ENCODE data around the gene USP10.

Gene USP10

GRCh38 chr16:84657229-84657837 lies 42.5 kb upstream of the USP10 start:
- no peak overlapping the region for H3K4me3 ChIP-seq (ENCODE audit: control insufficient read depth, low read depth, low read length)
- DNase-seq (ENCODE audit: low read depth), result no peak
- TF ChIP-seq CTCF (conservative IDR thresholded peaks at IDR 0.05; ENCODE audit: control insufficient read depth, insufficient read depth, low read depth, low read length), result no peak

- DNase-seq (ENCODE audit: low read depth), result no peak
- TF ChIP-seq CTCF (conservative IDR thresholded peaks at IDR 0.05; ENCODE audit: control insufficient read depth, insufficient read depth, low read depth, low read length), result no peak
Measured at GRCh38 chr16:84658690-84659089, 41.1 kb upstream of the USP10 start.

DNA sequence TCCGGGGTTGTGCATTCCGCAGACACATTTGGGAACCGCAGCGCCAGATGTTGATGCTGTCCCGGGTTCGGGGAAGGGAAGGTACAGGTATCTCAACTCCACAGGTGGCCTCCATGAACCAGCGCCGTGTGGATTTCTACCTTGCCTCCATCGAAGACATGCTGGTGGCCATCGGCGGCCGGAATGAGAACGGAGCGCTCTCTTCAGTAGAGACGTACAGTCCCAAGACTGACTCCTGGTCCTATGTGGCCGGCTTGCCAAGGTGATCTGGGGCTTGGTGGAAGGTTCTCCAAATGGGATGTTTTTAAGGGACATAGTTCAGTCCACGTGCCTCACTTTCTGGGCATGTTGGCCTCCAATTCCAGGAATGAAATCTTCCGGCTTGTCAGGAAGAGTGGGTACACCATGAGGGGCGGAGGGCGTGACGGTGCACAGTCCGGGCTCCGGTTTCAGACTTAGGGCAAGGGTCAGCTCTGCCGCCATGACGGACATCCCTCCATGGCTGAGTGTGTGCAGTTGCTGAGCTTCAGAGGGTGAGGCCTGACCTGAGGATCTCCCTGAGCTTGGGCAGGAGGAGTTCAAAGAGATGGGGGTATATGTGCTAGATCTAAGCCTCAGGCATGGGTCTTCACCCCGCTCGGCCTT lies 40.0 kb upstream of the USP10 start:
- DNase-seq (ENCODE audit: low read depth), result no peak
- no peak overlapping the region for H3K4me3 ChIP-seq (ENCODE audit: control insufficient read depth, low read depth, low read length)
- TF ChIP-seq CTCF (conservative IDR thresholded peaks at IDR 0.05; ENCODE audit: control insufficient read depth, insufficient read depth, low read depth, low read length), result no peak

More at GRCh38 chr16:84658690-84659089, 41.1 kb upstream of the USP10 start:
- no peak overlapping the region for H3K4me3 ChIP-seq (ENCODE audit: control insufficient read depth, low read depth, low read length)

DNA sequence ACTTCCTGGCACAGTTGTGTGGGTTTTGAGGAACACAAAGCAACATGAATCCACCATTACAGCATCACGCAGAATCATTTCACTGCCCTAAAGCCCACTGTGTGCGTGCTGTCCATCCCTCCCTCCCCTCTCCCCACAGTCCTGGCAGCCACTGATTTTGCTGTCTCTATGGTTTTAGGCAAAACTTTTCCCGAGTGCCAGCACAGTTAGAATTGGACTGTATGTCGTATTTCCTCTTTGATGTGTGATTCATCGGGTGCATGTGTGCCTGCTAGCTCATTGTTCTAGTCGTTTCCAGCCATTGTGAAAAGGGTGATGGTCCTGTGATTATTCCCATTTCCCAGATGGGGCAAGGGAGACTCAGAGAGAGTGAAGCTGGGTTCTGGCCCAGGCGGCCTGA lies 38.8 kb upstream of the USP10 start:
- peak; percentile 45 for DNase-seq (ENCODE audit: low read depth)
- TF ChIP-seq CTCF (conservative IDR thresholded peaks at IDR 0.05; ENCODE audit: control insufficient read depth, insufficient read depth, low read depth, low read length), result no peak

DNA sequence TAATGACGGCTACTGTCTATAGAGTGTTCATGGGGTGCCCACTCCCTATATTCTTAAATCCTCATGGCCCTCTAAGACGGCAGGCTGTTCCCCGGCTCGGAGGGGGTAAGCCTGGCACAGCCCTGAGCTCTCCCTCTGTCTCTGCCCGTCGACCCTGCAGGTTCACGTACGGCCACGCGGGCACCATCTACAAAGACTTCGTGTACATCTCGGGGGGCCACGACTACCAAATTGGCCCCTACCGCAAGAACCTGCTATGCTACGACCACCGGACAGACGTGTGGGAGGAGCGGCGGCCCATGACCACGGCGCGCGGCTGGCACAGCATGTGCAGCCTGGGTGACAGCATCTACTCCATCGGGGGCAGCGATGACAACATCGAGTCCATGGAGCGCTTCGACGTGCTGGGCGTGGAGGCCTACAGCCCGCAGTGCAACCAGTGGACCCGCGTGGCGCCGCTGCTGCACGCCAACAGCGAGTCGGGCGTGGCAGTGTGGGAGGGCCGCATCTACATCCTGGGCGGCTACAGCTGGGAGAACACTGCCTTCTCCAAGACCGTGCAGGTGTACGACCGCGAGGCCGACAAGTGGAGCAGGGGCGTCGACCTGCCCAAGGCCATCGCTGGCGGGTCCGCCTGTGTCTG lies 38.3 kb upstream of the USP10 start:
- no peak for TF ChIP-seq CTCF (conservative IDR thresholded peaks at IDR 0.05; ENCODE audit: control insufficient read depth, insufficient read depth, low read depth, low read length)
- H3K4me3 ChIP-seq (ENCODE audit: control insufficient read depth, low read depth, low read length), result no peak overlapping the region
- DNase-seq (ENCODE audit: low read depth), result no peak

More for the DNA sequence above, 38.8 kb upstream of the USP10 start:
- H3K4me3 ChIP-seq (ENCODE audit: control insufficient read depth, low read depth, low read length), result no peak overlapping the region

DNA sequence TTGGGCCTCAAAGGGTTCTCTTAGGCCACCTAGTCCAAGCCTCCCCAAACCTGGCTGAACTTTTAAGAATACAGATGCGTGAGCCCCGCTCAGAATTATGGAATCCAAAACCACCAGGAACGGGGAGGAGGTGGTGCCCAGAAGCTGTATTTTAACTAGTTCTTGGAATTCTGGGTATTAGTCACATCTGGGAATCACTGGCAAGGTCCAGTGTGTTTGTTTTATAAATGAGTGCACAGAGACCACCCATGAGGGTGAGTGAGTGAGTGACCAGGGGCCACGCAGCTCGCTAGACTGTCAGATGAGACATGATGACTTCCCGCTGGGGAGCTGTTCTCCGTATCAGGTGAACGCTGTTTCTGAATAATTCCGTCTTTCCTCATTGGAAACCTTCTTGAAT lies 37.3 kb upstream of the USP10 start:
- no peak for TF ChIP-seq CTCF (conservative IDR thresholded peaks at IDR 0.05; ENCODE audit: control insufficient read depth, insufficient read depth, low read depth, low read length)
- no peak for DNase-seq (ENCODE audit: low read depth)

More for the DNA sequence above, 37.3 kb upstream of the USP10 start:
- no peak overlapping the region for H3K4me3 ChIP-seq (ENCODE audit: control insufficient read depth, low read depth, low read length)
